Measurements from ENCODE around the gene POU6F2. TPM values are rescaled to one million over a fixed set of nuclear protein-coding genes. Genes with fewer than 3 reads are reported as not detected.

POU6F2 gene
- total and polyA plus RNA-seq, 9 of the 15 experiments (the other 6 are each of a cell fraction or from before 2014, with no cell fraction given): 0.29 to 1.5 (median 0.96) TPM

DNA sequence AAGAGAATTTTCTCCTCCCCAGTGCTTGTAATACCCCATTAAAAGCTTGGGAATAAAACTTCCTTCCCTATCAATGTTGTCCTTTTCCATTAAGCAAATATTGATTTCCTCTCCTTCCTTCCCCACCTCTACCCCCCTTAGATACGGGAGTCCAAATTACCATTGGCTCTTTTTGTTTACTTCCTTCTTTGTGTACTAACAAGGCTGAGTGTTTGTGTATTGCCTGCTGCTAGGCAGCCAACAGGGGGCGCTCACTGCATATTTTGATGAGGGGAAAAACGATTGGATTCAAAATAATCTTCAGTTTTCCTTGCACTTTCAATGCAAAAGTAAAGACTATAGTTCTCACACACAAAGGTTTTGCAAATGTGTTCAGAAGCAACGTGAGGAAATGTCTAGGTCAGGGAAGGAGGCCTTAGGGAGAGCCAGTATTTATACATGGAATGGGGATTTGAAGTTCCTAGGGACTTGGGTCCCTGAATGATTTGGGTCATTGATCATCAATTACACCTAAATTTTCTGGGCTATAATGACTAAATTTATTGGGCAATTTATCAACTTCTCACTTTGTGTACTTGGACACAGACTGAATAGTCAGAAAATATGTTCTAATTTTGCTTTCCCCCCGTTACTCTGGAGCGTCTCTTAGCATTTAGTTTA, 45.1 kb upstream of the POU6F2 start:
- Histone ChIP-seq H3K27me3 (ENCODE audit: control insufficient read depth in 2 of 2, insufficient read depth in 2 of 2, low read length in 2 of 2) (peaks cover 3 to 6% of the 10 kb centered on the region in 2 experiments; a peak in 2 of 5 replicates), H3K27ac (ENCODE audit: extremely low read depth, low read depth, low read length) (no peak overlapping the region), H3K9ac (ENCODE audit: insufficient read depth in 1 of 2, low read depth in 2 of 2, low read length in 2 of 2) (no peak overlapping the region), H3K79me2 (ENCODE audit: control insufficient read depth, insufficient read depth, low read length) (no peaks in the 10 kb centered on the region), H3K9me3 (replicated peaks; ENCODE audit: control insufficient read depth, insufficient read depth, low read depth, low read length) (no peaks in the 10 kb centered on the region), H4K20me1 (replicated peaks; ENCODE audit: control insufficient read depth, insufficient read depth, low read length) (no peaks in the 10 kb centered on the region), H3K4me3 (no peak overlapping the region), H3K9me1 (ENCODE audit: control insufficient read depth, insufficient read depth, low read length) (no peaks in the 10 kb centered on the region), H2AFZ (ENCODE audit: low read depth, low read length) (peak overlapping the region; percentile 63; the same call in 1 of the 2 replicates), H3K36me3 (ENCODE audit: control insufficient read depth, insufficient read depth, low read length) (no peaks in the 10 kb centered on the region), H3K4me2 (ENCODE audit: insufficient read depth, low read length) (no peak overlapping the region), H3K4me1 (replicated peaks in 1 of 2; ENCODE audit: control insufficient read depth in 2 of 2, insufficient read depth in 2 of 2, low read length in 2 of 2) (0 out of 5 replicates have a peak, but pooled peaks cover 0 to 7% of the 10 kb centered on the region in 2 experiments)
- WGBS (ENCODE audit: insufficient coverage, low coverage, missing lambda C conversion rate): 10% methylated on average over 6 of the region's 6 CpGs
- DNase-seq (ENCODE audit: extremely low read depth in 1 of 4, low spot score in 3 of 4) (peak; percentile 42 to 74 (median 55)), FAIRE-seq (peak; percentile 91), ATAC-seq (peak; percentile 75)
- intact Hi-C loops (cut with micrococcal nuclease) (loop anchor here (1.0 to 10.0 kb wide), 5 partner anchors 135 to 588 kb away; no protein-coding TSS in a partner anchor), in situ Hi-C loops (cut with MboI) (loop anchor here (5.0 kb wide), 1 partner anchor 535 kb away; no protein-coding TSS in a partner anchor)
- BruUV-seq (replicated peaks): no TSS peak
- ChIA-PET CTCF (ENCODE audit: low intra/inter-chr PET ratio) (interaction anchor here (0.6 to 2.7 kb wide), 4 partner anchors 13 to 587 kb away, joined by 5 to 19 read pairs (median 7); no protein-coding TSS in a partner anchor), POLR2A (no interaction called here)
- no peak for TF ChIP-seq ERF (CRISPR knock-in tag; IDR thresholded peaks at IDR 0.05)
- no peak for TF ChIP-seq NFXL1 (CRISPR knock-in tag; IDR thresholded peaks at IDR 0.05)
- TF ChIP-seq SNRNP70 (optimal IDR thresholded peaks at IDR 0.05; ENCODE audit: low read depth, low read length): no peak
- no peak for TF ChIP-seq ZNF583 (CRISPR knock-in tag; IDR thresholded peaks at IDR 0.05)
- no peak for TF ChIP-seq FIP1L1 (IDR thresholded peaks at IDR 0.05; ENCODE audit: low read depth, low read length, poor library complexity, severe bottlenecking)
- TF ChIP-seq RFX5 (IDR thresholded peaks at IDR 0.05; ENCODE audit: low read depth, low read length): no peak
- no peak for TF ChIP-seq ZNF586 (CRISPR knock-in tag; conservative IDR thresholded peaks at IDR 0.05)
- TF ChIP-seq, protein P1, sequence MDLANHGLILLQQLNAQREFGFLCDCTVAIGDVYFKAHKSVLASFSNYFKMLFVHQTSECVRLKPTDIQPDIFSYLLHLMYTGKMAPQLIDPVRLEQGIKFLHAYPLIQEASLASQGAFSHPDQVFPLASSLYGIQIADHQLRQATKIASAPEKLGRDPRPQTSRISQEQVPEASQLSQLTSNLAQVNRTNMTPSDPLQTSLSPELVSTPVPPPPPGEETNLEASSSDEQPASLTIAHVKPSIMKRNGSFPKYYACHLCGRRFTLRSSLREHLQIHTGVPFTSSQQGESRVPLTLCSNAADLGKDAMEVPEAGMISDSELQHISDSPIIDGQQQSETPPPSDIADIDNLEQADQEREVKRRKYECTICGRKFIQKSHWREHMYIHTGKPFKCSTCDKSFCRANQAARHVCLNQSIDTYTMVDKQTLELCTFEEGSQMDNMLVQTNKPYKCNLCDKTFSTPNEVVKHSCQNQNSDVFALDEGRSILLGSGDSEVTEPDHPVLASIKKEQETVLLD (IDR thresholded peaks at IDR 0.05): no peak
- TF ChIP-seq CTCF (IDR thresholded peaks at IDR 0.05 in 2 of 3, conservative IDR thresholded peaks at IDR 0.05 in 1 of 3; ENCODE audit: insufficient read depth in 2 of 3, low read depth in 1 of 3, low read length in 3 of 3): peak; percentile 67 to 89 (median 88)
- no peak for TF ChIP-seq HNRNPH1 (optimal IDR thresholded peaks at IDR 0.05; ENCODE audit: low read depth, low read length)
- TF ChIP-seq MBD2 (IDR thresholded peaks at IDR 0.05; ENCODE audit: borderline replicate concordance, low read depth): no peak
- TF ChIP-seq ZNF408 (CRISPR knock-in tag; IDR thresholded peaks at IDR 0.05; ENCODE audit: low read depth): no peak
- 0 out of 4 replicates have a peak, but pooled peaks of 1 of the 2 experiments have one; percentile 18 for TF ChIP-seq FOXA3 (CRISPR knock-in tag; conservative IDR thresholded peaks at IDR 0.05 in 1 of 2, IDR thresholded peaks at IDR 0.05 in 1 of 2)
- no peak for TF ChIP-seq ZNF280B (CRISPR knock-in tag; IDR thresholded peaks at IDR 0.05)
- 0 out of 2 replicates have a peak, but pooled peaks have one; percentile 53 for TF ChIP-seq XRCC5 (IDR thresholded peaks at IDR 0.05; ENCODE audit: low read depth, low read length)
- peak; percentile 48 for TF ChIP-seq SOX6 (IDR thresholded peaks at IDR 0.05)
- no peak for TF ChIP-seq CTBP1 (IDR thresholded peaks at IDR 0.05; ENCODE audit: borderline replicate concordance)
